ENCODE results near the gene TMCC1.
"Not testable (repeated sequence)": the region's sequence is repeated elsewhere in the genome, so short reads cannot be mapped to it uniquely, and the experiment has no call there.

TMCC1 gene

GRCh38 chr3:129893581-129894070 is at the start of gene TMCC1:
Gene TMCC1, minus strand, starts transcription at chr3:129893711.
- peak; percentile 100 for DNase-seq (ENCODE audit: low spot score)

GRCh38 chr3:129943020-129943419 is 49.5 kb upstream of the TMCC1 start:
- no peak for DNase-seq (ENCODE audit: low spot score)

GRCh38 chr3:129942296-129942695 is 48.8 kb upstream of the TMCC1 start:
- DNase-seq (ENCODE audit: low spot score): peak; percentile 88

- DNase-seq (ENCODE audit: low spot score): no peak
Observed at GRCh38 chr3:129940086-129940485, 46.6 kb upstream of the TMCC1 start.

- DNase-seq (ENCODE audit: low spot score): peak; percentile 55
Observed at GRCh38 chr3:129938140-129938930, 44.8 kb upstream of the TMCC1 start.

- DNase-seq (ENCODE audit: low spot score): no peak
Observed at GRCh38 chr3:129937717-129938116, 44.2 kb upstream of the TMCC1 start.

GRCh38 chr3:129936757-129937156 is 43.2 kb upstream of the TMCC1 start:
- no peak for DNase-seq (ENCODE audit: low spot score)

GRCh38 chr3:129934234-129935123 is 41.0 kb upstream of the TMCC1 start:
- peak; percentile 77 for DNase-seq (ENCODE audit: low spot score)

- no peak for DNase-seq (ENCODE audit: low spot score)
Observed at GRCh38 chr3:129933471-129933870, 40.0 kb upstream of the TMCC1 start.

GRCh38 chr3:129929383-129929782 is 35.9 kb upstream of the TMCC1 start:
- no peak for DNase-seq (ENCODE audit: low spot score)

GRCh38 chr3:129927072-129927471 is 33.6 kb upstream of the TMCC1 start:
- no peak for DNase-seq (ENCODE audit: low spot score)

- DNase-seq (ENCODE audit: low spot score): no peak
Observed at GRCh38 chr3:129919806-129920205, 26.3 kb upstream of the TMCC1 start.

GRCh38 chr3:129919357-129919756 is 25.8 kb upstream of the TMCC1 start:
- DNase-seq (ENCODE audit: low spot score): no peak

GRCh38 chr3:129918461-129918860 is 24.9 kb upstream of the TMCC1 start:
- no peak for DNase-seq (ENCODE audit: low spot score)

- DNase-seq (ENCODE audit: low spot score): no peak
Observed at GRCh38 chr3:129917423-129918007, 24.0 kb upstream of the TMCC1 start.

GRCh38 chr3:129913618-129914017 is 20.1 kb upstream of the TMCC1 start:
- DNase-seq (ENCODE audit: low spot score): no peak

GRCh38 chr3:129911261-129911861 is 17.9 kb upstream of the TMCC1 start:
- DNase-seq (ENCODE audit: low spot score): no peak

- DNase-seq (ENCODE audit: low spot score): not testable (repeated sequence)
Observed at GRCh38 chr3:129909235-129909634, 15.7 kb upstream of the TMCC1 start.

GRCh38 chr3:129908417-129908816 is 14.9 kb upstream of the TMCC1 start:
- DNase-seq (ENCODE audit: low spot score): no peak

GRCh38 chr3:129901272-129901671 is 7.8 kb upstream of the TMCC1 start:
- not testable (repeated sequence) for DNase-seq (ENCODE audit: low spot score)

- no peak for DNase-seq (ENCODE audit: low spot score)
Observed at GRCh38 chr3:129897026-129897425, 3.5 kb upstream of the TMCC1 start.
